HS-27A (cell line): ENCODE results near the gene SLC16A12.
"Not testable (repeated sequence)": the region's sequence is repeated elsewhere in the genome, so short reads cannot be mapped to it uniquely, and the experiment has no call there.

Experiments
- DNase-seq: peaks from one replicate; pipeline ENCODE4 v3.0.0-alpha.2; 2012; ENCODE audit warnings: low read depth, missing footprints

Gene SLC16A12

GRCh38 chr10:89416465-89416864 lies 118.9 kb downstream of the SLC16A12 start:
- no peak for DNase-seq

DNA sequence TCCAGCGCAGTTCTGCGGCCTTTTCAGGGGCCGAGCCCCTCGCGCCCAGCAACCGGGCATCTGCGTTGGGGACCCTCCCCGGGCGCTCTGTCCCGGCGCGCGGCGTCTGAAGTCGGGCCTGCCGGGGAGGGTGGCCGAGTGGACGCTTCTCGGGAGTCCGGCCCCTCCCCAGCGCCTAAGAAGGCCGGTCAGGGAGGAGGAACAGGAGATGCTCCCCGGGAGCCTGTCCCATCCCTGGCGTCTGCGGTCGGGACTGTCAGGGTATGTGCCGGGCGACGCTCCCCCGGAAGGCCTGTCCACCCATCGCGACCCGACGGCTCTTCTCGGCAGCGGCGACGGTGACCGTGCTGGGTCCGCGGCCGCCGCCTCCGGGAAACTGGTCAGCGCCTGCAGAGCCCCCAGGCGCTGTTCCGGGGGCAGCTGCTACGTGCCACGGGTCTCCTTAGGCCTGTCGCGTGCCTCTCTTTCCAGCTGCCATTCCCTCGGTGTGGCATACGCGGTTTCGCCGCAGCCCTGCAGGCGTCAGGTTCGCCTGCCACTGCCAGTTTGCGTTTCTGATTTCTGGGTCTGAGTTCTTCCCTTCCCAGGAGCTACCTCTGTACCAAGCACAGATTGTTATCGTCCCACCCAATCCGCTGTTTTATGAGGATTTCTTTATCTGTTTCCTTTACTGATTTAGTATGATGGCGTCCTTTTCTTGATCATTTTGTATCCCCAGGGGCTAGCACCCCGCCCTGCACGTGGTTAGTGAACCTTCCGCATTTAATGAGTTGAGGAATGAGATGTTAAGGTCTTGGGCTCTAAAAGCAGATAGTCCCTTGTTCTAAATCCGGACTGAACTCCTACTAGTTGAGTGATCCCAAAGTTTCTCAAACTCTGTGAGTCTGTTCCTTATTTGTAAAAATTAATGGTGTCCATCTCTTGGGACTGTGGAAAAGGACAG lies 120.2 kb downstream of the SLC16A12 start:
- DNase-seq = no peak

DNA sequence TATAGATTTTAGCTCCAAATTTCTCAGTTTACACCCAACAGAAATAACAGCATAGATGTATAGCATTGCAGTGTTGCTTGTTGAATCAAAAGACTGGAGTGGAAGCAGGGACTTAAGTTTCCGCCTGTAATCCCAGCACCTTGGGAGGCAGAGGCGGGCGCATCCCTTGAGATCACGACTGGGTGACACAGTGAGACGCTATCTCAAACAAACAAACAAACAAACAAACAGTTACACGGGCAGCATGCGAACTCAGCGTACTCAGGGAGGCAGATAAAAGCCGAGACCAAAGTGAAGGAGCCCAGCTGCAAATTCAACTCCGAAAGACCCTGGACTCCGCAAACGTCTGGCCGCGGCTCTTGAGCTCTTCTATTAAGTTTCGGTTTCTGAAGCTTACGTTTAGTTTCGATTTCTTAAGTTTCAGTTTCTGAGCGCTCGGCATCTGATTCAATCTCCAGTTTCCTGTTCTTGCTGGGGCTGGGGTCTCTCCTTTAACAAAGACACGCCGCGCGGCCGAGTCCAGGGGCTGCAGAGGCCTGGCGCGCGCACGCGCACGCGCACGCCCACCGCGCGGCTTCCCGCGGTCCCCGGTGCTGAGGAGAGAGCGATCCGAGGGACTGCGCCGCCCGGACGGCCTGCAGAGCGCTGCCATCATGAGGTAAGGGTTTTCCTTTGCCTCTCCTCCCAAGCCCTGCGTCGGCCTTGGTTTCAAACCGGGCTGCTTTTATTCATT lies 121.1 kb downstream of the SLC16A12 start, which contains the start of gene IFIT5:
IFIT5 (plus strand) TSS at position 423 of the 733 bp plus-strand sequence; CDS start at position 654, 231 bp downstream.
- no peak for DNase-seq

DNA sequence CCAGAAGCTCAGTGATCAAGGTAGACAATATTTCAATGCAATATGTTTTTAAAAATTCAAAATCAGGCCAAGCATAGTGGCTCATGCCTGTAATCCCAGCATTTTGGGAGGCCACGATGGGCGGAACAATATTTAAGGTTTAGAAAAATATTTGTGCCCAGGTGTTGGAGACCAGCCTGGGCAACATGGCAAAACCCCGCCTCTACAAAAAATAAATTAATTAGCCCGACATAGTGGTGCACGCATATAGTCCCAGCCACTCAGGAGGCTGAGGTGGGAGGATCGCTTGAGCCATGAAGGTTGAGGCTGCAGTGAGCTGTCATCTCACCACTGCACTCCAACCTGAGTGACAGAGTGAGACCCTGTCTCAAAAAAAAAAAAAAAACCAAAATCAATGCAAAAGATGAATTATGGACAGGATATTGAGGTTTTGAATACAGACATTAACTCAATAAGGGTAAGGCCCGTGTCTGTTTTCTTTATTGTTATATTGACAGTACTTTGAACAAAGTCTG lies 121.9 kb downstream of the SLC16A12 start:
- no peak for DNase-seq

DNA sequence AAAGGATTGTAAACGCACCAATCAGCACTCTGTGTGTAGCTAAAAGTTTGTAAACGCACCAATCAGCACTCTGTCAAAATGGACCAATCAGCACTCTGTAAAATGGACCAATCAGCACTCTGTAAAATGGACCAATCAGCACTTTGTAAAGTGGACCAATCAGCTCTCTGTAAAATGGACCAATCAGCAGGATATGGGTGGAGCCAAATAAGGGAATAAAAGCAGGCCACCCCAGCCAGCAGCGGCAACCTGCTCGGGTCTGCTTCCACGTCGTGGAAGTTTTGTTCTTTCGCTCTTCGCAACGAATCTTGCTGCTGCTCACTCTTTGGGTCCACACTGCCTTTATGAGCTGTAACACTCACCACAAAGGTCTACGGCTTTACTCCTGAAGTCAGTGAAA lies 123.1 kb downstream of the SLC16A12 start:
- not testable (repeated sequence) for DNase-seq

DNA sequence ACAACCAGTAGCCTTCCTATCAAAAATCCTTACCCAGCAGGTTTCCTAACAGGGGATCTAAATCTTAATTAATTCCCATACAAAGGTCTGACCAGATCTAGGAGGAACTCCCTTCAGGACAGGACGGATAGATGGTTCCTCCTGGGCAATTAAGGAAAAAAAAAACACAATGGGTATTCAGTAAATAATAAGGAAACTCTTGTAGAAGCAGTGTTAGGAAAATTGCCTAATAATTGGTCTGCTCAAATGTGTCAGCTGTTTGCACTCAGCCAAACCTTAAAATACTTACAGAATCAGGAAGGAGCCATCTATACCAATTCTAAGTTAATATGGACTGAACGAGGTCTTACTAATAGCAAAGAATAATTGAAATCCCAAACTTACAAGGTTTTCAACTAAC lies 124.3 kb downstream of the SLC16A12 start:
- DNase-seq = not testable (repeated sequence)

- not testable (repeated sequence) for DNase-seq
These were observed 124.8 kb downstream of the SLC16A12 start for GRCh38 chr10:89410551-89410950.

- DNase-seq = not testable (repeated sequence)
These were observed 126.1 kb downstream of the SLC16A12 start for GRCh38 chr10:89409282-89409681.

- not testable (repeated sequence) for DNase-seq
These were observed 127.6 kb downstream of the SLC16A12 start for GRCh38 chr10:89407792-89408191.

- not testable (repeated sequence) for DNase-seq
These were observed 129.2 kb downstream of the SLC16A12 start for GRCh38 chr10:89406178-89406577.

DNA sequence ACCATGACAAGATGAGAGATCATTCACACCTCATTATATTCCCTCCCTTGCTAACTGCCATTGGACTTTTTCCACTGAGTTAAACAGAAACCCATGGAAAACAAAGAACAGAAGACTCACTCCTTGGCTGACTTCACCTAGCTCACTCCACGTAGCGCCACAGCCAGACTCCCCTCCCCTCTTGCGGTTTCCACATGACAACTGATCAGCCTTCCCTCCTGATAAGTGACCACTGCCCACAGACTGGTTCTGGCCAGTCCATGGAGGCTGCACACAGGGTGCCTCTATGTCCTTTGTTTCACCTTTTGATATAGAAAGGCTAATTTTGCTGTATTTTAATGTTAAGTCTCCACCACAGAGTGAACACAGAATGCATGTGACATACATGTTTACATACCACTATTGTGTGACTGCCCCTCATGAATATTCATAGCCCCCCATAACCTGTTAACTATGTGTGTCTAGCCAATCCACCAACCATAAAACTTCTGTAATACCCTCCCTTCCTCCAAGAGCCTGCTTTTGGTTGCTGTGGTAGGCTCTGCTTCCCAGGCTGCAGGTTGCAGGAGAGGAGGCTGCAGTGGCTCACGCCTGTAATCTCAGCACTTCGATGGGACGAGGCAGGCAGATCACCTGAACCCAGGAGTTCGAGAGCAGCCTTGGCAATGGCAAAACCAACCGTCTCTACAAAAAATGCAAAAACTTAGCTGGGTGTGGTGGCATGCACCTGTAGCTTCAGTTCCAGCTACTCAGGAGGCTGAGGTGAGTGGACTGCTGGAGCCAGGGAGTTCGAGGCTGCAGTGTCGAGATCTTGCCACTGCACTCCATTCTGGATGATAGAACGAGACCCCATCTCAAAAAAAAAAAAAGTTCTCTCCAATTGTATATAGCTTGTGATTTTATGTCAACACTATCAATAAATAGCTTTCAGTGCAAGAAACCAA lies 131.0 kb downstream of the SLC16A12 start:
- no peak for DNase-seq

- DNase-seq = no peak
These were observed 132.4 kb downstream of the SLC16A12 start for GRCh38 chr10:89403043-89403442.

DNA sequence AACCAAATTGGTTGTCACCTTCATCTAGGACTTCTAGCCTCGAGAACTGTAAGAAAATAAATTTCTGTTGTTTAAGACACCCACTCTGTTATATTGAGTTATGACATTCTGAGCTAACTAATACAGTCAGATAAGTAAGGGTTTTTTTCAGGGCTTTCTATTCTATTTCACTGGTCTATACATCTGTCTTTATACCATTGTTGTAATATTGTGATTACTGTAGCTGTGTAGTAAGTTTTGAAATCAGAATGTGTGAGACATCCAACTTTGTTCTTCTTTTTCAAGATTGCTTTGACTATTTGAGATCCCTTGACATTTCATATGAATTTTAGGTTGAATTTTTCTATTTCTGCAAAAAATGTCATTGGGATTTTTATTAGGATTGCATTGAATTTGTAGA lies 135.4 kb downstream of the SLC16A12 start:
- DNase-seq = no peak

- DNase-seq = no peak
These were observed 137.2 kb downstream of the SLC16A12 start for GRCh38 chr10:89398003-89398749.

- no peak for DNase-seq
These were observed 140.3 kb downstream of the SLC16A12 start for GRCh38 chr10:89395141-89395540.

DNA sequence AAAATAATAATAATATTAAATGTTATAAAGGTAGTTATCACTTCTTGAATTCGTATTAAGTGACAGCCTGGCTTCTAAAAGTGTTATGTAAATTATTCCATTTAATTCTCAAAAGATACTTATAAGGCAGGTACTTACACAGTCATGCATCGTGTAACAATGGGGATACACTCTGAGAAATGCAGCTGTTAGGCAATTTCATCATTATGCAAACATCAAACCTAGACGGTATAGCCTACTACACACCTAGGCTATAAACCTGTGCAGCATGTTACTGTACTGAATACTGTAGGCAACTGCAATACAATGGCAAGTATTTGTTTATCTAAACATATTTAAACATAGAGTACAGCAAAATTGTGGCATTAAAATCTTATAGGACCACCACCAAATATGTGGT lies 141.5 kb downstream of the SLC16A12 start:
- no peak for DNase-seq

DNA sequence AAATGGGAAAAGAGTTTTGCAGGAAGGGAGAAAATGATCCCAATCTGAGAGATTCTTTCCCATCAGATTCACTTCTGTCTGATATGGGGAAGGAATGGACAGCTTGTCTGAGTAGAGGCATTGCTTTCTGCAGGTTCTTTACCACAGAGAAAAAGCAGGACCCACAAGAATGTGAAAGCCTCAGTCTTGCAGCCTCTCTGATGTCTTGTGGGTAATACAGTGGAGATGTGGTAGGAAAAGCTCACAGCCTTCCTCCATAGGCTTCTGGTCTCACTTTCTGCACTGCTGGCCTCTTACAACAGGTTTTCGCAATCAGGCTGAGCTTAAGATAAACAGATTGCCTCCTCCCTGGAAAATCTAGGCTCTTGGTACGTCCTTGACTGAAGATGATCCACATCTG lies 142.4 kb downstream of the SLC16A12 start:
- no peak for DNase-seq

GRCh38 chr10:89391907-89392756 lies 143.3 kb downstream of the SLC16A12 start, which contains the start of gene IFIT1:
IFIT1 (plus strand) TSS chr10:89392623; CDS start chr10:89392713, 90 bp downstream.
- DNase-seq = no peak

- not testable (repeated sequence) for DNase-seq
These were observed 144.2 kb downstream of the SLC16A12 start for GRCh38 chr10:89391226-89391576.
